HG03108 (cell line): Measurements from ENCODE around the gene SLC16A3.
"Not testable (repeated sequence)": the region's sequence is repeated elsewhere in the genome, so short reads cannot be mapped to it uniquely, and the experiment has no call there.

Experiments
- ATAC-seq: cut with Tn5 transposase; IDR thresholded peaks from one replicate; pipeline ENCODE4 v1.9.1; 2021; ENCODE audit warnings: moderate library complexity; ENCODE audit not compliant: unreplicated experiment

The SLC16A3 gene

GRCh38 chr17:82228842-82229697, at the start of gene SLC16A3:
SLC16A3 (plus strand) TSS chr17:82229042; CDS start chr17:82236009, 6,967 bp downstream.
- peak; percentile 37 for ATAC-seq

GRCh38 chr17:82179412-82179811, 49.4 kb upstream of the SLC16A3 start:
- no peak for ATAC-seq

GRCh38 chr17:82179946-82180475, 48.8 kb upstream of the SLC16A3 start:
- ATAC-seq, result no peak

GRCh38 chr17:82180776-82181528, 47.9 kb upstream of the SLC16A3 start:
- ATAC-seq, result no peak

GRCh38 chr17:82184761-82185160, 44.1 kb upstream of the SLC16A3 start:
- ATAC-seq, result no peak

GRCh38 chr17:82186221-82186620, 42.6 kb upstream of the SLC16A3 start:
- ATAC-seq, result no peak

- no peak for ATAC-seq
Observed at GRCh38 chr17:82187500-82187899, 41.3 kb upstream of the SLC16A3 start.

- no peak for ATAC-seq
Observed at GRCh38 chr17:82188001-82188961, 40.6 kb upstream of the SLC16A3 start.

- ATAC-seq, result not testable (repeated sequence)
Observed at GRCh38 chr17:82193050-82193449, 35.8 kb upstream of the SLC16A3 start.

GRCh38 chr17:82193520-82194220, 35.2 kb upstream of the SLC16A3 start:
- no peak for ATAC-seq

GRCh38 chr17:82194765-82195164, 34.1 kb upstream of the SLC16A3 start:
- no peak for ATAC-seq

- ATAC-seq, result no peak
Observed at GRCh38 chr17:82195675-82196672, 32.9 kb upstream of the SLC16A3 start.

GRCh38 chr17:82198092-82198491, 30.8 kb upstream of the SLC16A3 start:
- no peak for ATAC-seq

GRCh38 chr17:82199496-82199895, 29.3 kb upstream of the SLC16A3 start:
- no peak for ATAC-seq

GRCh38 chr17:82200135-82200534, 28.7 kb upstream of the SLC16A3 start:
- no peak for ATAC-seq

- ATAC-seq, result no peak
Observed at GRCh38 chr17:82200743-82201497, 27.9 kb upstream of the SLC16A3 start.

GRCh38 chr17:82201498-82201910, 27.3 kb upstream of the SLC16A3 start:
- no peak for ATAC-seq

- no peak for ATAC-seq
Observed at GRCh38 chr17:82202981-82203380, 25.9 kb upstream of the SLC16A3 start.
